ENCODE results near the gene ACP2.

DNA sequence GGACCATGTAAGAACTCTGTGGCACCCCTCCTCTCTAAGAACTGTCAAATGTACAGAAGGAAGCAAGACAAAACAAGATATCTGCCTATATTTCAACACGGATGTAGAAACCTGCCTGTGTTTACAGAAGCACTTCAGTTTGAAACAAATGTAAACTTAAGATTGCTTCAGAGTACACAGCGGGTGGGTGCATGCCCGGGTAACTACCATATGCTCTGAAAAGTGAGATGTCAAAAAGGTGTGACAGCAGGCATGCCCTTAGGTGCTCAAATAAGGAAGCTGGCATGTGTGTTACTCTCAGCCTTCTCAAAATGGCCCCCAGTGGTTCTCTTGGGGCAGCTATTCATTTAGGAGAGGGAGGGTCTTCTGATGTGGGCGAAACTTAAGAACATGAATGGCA lies 5.2 kb downstream of the ACP2 start:
- TF ChIP-seq CTCF (IDR thresholded peaks at IDR 0.05) (no peak), POLR2A (IDR thresholded peaks at IDR 0.05) (no peak), EP300 (IDR thresholded peaks at IDR 0.05) (no peak)
